ENCODE results near the gene INSM2.

DNA sequence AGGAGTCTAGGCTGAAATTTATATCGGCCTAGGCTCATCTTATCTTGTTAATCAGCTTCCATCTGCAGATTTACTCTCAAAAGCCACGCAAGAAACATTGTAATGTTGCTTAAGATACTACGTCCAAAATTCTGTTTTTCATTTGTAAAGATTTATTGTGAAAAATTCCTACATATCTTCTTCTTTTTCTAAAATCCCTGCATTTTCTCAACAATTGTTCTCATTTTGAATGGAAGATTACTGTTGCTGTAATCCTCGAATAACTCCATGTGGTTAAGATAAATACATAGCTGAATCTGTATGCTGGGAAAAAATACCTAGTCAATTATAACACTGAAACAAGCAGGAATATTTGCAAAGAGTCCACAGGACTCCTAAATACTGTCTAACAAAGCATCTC is 15.6 kb downstream of the INSM2 start:
- TF ChIP-seq POLR2A (IDR thresholded peaks at IDR 0.05; ENCODE audit: low read depth, low read length) = no peak
- no peak for TF ChIP-seq POLR2AphosphoS5 (IDR thresholded peaks at IDR 0.05; ENCODE audit: low read depth, low read length)
- no peak for TF ChIP-seq TAF1 (IDR thresholded peaks at IDR 0.05; ENCODE audit: borderline replicate concordance, low read depth, low read length)
